Left forelimb (tissue), 1 donor: Measurements from ENCODE around the gene WFDC10B.
"Not testable (repeated sequence)": the region's sequence is repeated elsewhere in the genome, so short reads cannot be mapped to it uniquely, and the experiment has no call there.

Experiments used
- DNase-seq: peaks from one replicate; pipeline ENCODE4 v3.0.0-alpha.2; 2018; ENCODE audit warnings: low spot score

WFDC10B gene

GRCh38 chr20:45704969-45705637 lies at the start of gene WFDC10B:
Gene WFDC10B (minus strand): TSS chr20:45705019. CDS start chr20:45685992, 19,027 bp downstream.
- no peak for DNase-seq

GRCh38 chr20:45752746-45753145 lies 47.9 kb upstream of the WFDC10B start:
- DNase-seq: no peak

GRCh38 chr20:45751721-45752120 lies 46.9 kb upstream of the WFDC10B start:
- no peak for DNase-seq

- DNase-seq: no peak
Observed at GRCh38 chr20:45745015-45745414, 40.2 kb upstream of the WFDC10B start.

- no peak for DNase-seq
Observed at GRCh38 chr20:45742596-45742995, 37.8 kb upstream of the WFDC10B start.

GRCh38 chr20:45735988-45736387 lies 31.2 kb upstream of the WFDC10B start:
- no peak for DNase-seq

GRCh38 chr20:45735552-45735951 lies 30.7 kb upstream of the WFDC10B start:
- no peak for DNase-seq

GRCh38 chr20:45732199-45732598 lies 27.4 kb upstream of the WFDC10B start:
- DNase-seq: no peak

- no peak for DNase-seq
Observed at GRCh38 chr20:45727044-45727443, 22.2 kb upstream of the WFDC10B start.

- no peak for DNase-seq
Observed at GRCh38 chr20:45725134-45725533, 20.3 kb upstream of the WFDC10B start.

GRCh38 chr20:45722047-45722446 lies 17.2 kb upstream of the WFDC10B start, which contains the start of gene SPINT4:
Gene SPINT4 (plus strand): TSS chr20:45722347. CDS start chr20:45722368, 21 bp downstream.
- no peak for DNase-seq

- DNase-seq: not testable (repeated sequence)
Observed at GRCh38 chr20:45716141-45716688, 11.4 kb upstream of the WFDC10B start.

GRCh38 chr20:45701873-45702272 lies 2.9 kb downstream of the WFDC10B start, which contains the start of gene WFDC13:
Gene WFDC13 (plus strand): TSS chr20:45702038. CDS start chr20:45702124, 86 bp downstream.
- no peak for DNase-seq

GRCh38 chr20:45701104-45701503 lies 3.7 kb downstream of the WFDC10B start:
- DNase-seq: no peak

- no peak for DNase-seq
Observed at GRCh38 chr20:45695496-45695895, 9.3 kb downstream of the WFDC10B start.

GRCh38 chr20:45693346-45693745 lies 11.5 kb downstream of the WFDC10B start:
- not testable (repeated sequence) for DNase-seq

GRCh38 chr20:45685896-45686295 lies 18.9 kb downstream of the WFDC10B start:
- no peak for DNase-seq

- no peak for DNase-seq
Observed at GRCh38 chr20:45679650-45680049, 25.2 kb downstream of the WFDC10B start.

GRCh38 chr20:45672765-45673164 lies 32.1 kb downstream of the WFDC10B start:
- DNase-seq: no peak

- no peak for DNase-seq
Observed at GRCh38 chr20:45670139-45670538, 34.7 kb downstream of the WFDC10B start, which contains the start of gene WFDC11. Gene WFDC11 (minus strand): TSS chr20:45670239. CDS start chr20:45650600, 19,639 bp downstream.

GRCh38 chr20:45657038-45657437 lies 47.8 kb downstream of the WFDC10B start:
- not testable (repeated sequence) for DNase-seq

- not testable (repeated sequence) for DNase-seq
Observed at GRCh38 chr20:45651726-45652125, 53.1 kb downstream of the WFDC10B start.

- DNase-seq: no peak
Observed at GRCh38 chr20:45649312-45649863, 55.4 kb downstream of the WFDC10B start.
